Esophagus mucosa (tissue), 1 donor: ENCODE results near the gene DGCR8. TPM values are rescaled to one million over a fixed set of nuclear protein-coding genes. Genes with fewer than 3 reads are reported as not detected.
A peak's percentile ranks its signal among the peaks of the same experiment; 100 is the strongest.
"Not testable (repeated sequence)": the region's sequence is repeated elsewhere in the genome, so short reads cannot be mapped to it uniquely, and the experiment has no call there.

ENCODE experiments used
- ATAC-seq: fragments of 200-7000 bp; cut with Tn5 transposase; one replicate; pipeline ENCODE4 v1.9.1; 2020
- total RNA-seq: library from RNA; stranded (reverse); gene quantifications from one replicate; pipeline ENCODE4 v1.2.4, GENCODE V29; 2023
- donor health status: DM: yes; HTN: yes; CAD: no.

Gene DGCR8
- total RNA-seq, 1 donor from 2014 or later, result 16.2 TPM

DNA sequence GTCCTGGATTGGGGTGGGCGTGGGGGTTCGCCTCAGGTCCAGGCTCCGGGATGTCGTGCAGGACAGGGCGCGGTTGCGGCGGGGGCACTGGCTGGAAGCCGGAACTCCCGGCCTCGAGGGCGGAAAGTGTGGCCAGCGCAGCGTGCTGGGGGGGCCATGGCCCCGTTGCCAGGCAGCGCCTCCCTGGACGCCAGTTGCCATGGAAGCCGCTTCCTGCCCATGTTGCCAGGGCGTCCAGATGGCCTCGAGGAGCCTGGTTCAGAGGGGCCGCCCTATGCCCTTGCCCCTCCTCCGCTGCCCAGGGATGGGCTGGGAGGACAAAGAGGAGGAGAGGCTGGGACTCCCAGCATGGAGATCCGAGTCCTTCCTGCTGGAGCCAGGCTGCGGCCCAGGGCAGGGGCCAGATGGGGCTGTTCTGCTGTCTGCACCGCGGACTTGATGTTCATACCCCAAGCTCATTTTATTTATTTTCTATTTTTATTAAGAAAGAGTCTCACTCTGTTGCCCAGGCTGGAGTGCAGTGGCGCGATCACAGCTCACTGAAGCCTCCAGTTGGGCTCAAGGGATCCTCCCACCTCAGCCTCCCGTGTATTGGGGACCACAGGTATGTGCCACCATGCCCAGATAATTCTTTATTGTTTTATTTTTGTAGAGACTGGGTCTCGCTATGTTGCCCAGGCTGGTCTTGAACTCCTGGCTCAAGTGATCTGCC, 75.4 kb downstream of the DGCR8 start:
- ATAC-seq, result peak; percentile 16

DNA sequence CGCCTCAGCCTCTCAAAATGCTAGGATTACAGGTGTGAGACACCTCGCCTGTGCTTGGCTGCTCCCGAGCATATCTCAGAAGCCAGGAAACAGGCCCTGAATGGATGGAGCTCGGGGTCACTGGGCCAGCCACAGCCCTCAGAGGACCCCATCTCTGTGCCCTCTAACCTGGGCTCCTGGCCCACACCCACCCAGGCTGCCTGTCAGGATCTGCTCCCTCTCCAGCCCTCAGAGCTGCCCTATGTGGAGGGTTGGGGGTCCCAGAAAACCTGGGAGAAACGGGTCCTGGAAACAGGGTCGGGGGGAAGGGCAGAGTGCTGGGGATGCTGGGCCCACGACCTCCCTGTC, 76.0 kb downstream of the DGCR8 start:
- no peak for ATAC-seq

DNA sequence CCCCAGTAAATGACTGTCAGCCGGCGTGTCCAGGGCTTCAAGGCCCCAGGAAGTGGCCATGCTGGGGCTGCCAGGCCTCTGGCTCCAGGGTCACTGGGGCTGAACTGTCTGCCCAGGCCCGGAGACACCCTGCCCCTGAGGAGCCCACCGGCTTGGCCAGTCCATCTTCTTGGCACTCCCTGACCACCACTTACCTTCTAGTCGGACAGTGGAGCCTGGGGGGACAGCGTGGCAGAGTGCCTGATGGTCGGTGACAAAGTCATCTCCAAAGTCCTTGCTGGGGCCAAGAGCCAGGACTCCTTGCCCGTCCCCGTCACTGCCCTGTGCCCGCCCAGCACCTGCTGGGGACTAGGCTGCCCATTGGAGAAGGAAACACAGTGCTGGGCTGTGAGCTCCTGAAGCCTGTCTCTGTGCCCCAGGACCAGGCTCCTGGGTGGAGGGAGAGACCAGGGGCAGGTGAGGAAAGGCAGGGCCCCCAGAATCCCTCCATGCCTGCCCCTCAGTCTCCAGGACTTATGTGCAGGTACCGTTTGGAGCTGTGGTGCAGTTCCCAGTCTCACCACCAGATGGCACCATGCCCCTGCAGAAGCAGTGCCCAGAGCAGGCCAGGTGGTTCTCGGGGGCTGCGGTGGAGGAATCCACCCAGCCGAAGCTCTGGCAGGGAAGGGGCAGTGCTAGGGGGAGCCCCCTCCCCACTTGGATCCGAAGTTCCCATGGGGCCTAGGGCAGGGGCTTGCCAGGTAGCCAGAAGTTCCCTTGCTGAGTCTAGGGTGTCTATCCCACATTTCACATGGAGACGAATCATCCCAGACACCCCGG, 76.8 kb downstream of the DGCR8 start:
- ATAC-seq, result peak; percentile 83

DNA sequence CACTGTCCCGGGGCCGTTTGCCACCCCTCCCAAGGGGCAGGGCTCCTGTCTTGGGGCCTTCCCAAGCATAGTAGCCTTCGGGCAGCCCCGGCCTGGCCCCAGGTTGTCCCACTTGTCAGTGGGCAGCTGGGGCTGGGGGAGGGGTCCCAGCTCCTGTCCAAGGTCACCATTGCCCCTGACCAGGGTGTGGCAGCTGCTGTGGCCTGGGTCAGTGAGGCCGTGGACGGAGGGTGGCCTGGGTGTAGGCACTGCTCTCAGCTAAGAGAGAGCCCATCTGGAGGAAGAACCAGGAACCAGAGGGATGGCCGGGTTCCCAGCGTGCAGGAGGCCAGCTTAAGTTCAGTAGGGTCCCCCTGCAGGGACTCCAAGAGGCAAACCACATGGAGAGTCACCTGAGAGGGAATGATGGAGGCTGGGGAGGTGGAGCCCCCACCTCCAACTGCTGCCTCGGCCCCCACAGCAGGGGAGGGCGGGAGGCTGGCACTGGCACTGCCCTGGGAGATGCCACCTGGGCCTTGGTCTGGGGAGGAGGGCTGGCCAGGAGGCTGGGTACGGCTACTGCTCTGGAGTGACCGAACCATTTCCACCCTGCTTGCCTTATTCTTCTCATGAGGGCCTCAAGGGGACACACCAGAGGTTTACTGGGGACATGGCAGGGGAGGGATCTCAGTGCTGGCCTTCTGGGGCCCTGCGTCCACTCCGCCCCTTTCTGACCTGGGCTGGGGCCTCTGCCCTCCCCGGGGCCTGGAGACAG, 77.6 kb downstream of the DGCR8 start:
- no peak for ATAC-seq

DNA sequence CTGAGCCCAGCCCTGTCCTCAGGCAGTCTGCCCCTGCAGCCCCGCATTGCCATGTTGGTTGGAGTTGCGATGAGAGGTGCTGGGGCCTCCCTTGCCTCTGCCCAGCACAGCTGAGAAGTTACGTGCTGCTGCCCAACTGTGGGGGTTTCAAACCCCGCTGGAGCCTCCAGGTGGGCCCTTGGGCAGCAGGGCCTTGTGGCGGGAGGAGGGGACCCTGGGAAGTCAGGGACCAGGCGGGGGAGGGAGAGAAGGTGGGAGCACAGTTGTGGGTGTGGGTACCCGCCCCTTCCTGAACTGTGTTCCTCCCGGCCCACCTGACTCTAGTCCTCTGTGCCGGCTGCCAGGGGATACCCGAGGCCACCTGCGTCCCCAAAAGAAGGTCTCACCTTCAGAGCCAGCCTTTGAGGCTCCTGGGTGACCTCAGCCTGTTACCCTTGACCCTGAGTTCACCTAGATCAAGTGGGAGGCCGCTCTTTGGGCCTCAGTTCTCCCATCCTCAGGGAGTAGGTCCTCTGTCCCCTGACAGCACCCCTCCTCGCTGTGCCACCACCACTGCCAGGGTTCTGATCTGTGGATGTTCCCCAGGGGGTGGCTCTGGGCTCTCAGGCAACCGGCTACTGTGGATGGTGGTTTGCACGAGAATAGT, 78.5 kb downstream of the DGCR8 start:
- ATAC-seq, result no peak

DNA sequence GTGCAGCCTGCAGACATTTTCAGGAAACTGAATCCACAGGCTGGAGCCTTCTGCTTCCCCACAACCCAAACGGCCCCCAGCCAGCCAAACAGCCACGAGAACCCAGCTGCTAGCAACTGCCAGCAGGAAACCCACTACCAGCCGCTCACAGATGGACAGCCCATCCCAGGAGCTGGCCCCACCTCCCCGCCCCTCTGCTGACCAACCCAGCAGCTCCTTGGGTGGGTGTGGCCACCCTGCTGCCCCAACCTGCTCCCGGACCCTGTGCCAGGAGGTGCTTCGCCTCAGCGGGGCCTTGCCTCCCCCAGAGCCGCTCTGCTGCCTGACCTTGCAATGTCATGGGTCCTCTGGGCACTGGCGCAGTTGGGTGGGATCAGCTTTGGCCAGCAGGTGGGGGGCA, 79.0 kb downstream of the DGCR8 start:
- ATAC-seq, result no peak

DNA sequence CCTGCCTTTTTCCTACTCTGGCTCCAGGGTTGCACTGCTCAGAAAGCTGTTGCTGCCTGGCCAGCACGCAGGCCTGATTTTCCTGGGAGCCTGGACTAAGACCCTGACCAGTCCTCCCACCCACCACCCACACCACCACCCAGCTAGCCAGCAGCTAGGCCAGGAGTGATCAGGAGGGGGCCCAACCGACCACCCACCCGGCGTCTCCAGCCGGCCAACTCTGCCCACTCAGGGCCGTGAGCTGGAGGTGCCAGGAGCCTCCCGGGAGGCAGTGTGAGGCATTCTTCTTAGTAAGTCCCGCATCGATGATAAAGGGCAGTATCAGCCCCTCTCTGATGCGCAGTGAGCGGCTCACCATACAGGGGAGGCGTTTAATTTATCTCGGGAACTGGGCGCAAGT, 79.5 kb downstream of the DGCR8 start:
- ATAC-seq, result not testable (repeated sequence)

DNA sequence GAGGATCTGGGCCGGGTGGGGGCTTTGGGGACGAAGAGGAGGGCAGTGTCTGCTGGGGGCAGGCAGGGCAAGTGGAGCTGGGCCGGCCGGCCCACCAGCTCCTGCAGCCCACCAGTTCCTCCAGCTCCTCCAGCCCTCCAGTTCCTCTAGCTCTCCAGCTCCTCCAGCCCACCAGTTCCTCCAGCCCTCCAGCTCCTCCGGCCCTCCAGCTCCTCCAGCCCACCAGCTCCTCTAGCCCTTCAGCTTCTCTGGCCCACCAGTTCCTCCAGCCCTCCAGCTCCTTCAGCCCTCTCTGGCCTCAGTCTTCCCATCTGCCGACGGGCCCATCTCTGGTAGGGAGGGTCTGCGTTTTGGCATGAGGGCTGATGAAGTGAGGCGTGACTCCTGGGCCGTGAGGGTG, 80.0 kb downstream of the DGCR8 start:
- ATAC-seq, result no peak

Other genes starting within 250 kb of the DGCR8 start
- gene GNB1L, start 225.4 kb upstream of the DGCR8 start, total RNA-seq, result 3.9 TPM
- gene RTL10, start 225.4 kb upstream of the DGCR8 start, total RNA-seq, result 14.0 TPM
- 146 TPM for gene COMT, start 138.5 kb upstream of the DGCR8 start, total RNA-seq
- 11.7 TPM for gene TXNRD2, start 138.4 kb upstream of the DGCR8 start, total RNA-seq
- 3.1 TPM for gene ARVCF, start 63.4 kb upstream of the DGCR8 start, total RNA-seq
- gene TANGO2, start 59.1 kb upstream of the DGCR8 start, total RNA-seq, result 10.6 TPM
- gene RANBP1, start 35.9 kb downstream of the DGCR8 start, total RNA-seq, result 141 TPM
- gene TRMT2A, start 37.0 kb downstream of the DGCR8 start, total RNA-seq, result 31.8 TPM
- gene ZDHHC8, start 51.6 kb downstream of the DGCR8 start, total RNA-seq, result 24.5 TPM
- gene CCDC188, start 70.8 kb downstream of the DGCR8 start, total RNA-seq, result 0.44 TPM
- gene RTN4R, start 188.1 kb downstream of the DGCR8 start, total RNA-seq, result 3.9 TPM
- gene DGCR6L, start 239.8 kb downstream of the DGCR8 start, total RNA-seq, result 34.8 TPM